ENCODE measurements around the gene IFNG-AS1.

The IFNG-AS1 gene

GRCh38 chr12:68040450-68041075 is 51.3 kb downstream of the IFNG-AS1 start:
- DNase-seq, result peak; percentile 62 to 80

DNA sequence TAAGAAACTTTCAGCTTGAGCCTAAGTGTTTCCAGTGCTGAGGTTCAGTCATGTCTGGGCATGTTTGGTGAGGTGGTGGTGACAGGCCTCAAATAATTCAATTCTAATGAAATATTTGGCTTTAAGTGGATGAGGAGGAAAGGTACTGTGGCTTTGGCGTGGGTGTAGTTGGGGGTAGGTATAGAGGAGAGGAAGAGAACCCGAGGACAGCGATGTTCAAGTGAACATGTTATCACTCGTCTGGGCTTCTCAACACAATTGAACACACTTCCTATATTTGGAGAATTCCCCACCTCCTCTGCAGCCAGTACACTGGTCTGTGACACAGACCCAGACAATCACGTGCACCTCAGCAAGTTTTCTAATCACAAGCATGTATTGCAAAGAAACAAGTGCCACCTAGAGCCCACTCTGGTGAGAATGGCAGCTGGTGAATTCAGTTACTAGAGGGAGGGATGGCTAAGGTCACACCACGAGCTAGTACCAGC is 53.0 kb downstream of the IFNG-AS1 start:
- peak; percentile 28 to 30 for DNase-seq

DNA sequence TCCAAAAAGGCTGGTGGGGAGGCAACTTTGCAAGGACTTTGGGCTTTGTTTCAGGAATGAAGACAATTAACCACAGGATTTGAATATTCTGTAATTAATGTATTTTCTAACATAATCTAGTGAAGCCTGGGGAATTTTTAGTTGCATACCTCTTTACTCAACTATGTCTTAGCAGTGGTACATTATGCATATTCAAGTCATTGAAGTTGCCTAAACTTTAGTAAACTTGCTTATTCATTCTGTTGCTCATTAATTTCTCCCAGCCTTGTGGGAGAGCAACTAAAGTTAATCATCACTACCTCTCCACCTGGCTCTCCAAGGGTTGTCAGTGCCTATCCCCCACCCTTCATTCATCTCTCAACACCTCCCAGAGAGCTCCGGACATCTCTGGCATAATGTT is 54.2 kb downstream of the IFNG-AS1 start:
- no peak for DNase-seq

DNA sequence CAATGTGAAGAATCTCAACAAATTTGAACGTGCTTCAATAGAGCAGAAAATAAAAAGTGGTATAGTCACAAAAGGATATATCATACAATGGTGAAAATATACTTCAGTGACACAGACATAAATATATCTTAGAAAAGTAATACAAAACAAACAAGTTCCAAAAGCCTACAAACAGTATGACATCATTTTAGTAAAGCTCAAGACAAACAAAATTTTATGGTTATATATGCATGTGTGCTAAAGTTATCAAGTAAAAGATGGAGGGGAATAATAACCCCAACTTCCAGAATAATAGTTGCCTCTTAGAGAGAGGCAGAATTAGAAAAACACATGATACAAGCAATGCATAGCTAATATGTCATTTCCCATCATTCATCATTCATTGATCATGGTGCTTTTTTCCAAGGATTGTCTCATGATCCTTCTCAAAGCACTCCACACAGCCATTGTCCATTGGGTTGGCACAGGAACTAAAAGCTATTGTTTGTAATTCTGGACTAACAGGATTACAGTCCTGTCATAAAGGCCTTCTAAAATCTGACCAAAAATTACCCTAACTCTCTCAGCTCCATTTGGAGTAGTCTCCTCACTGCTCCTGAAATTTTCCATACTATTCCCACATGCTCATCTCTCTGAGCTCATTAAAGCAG is 59.5 kb downstream of the IFNG-AS1 start:
- no peak for DNase-seq

DNA sequence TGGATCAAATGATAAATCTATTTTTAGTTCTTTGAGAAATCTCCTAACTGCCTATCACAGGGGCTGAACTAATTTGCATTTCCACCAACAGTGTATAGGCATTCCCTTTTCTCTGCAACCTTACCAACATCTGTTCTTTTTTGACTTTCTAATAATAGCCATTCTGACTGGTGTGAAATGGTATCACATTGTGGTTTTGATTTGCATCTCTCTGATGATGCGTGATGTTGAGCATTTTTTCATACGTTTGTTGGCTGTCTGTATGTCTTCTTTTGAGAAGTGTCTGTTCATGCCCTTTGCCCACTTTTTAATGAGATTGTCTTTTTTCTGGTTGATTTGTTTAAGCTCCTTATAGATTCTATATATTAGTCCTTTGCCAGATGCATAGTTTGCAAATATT is 67.1 kb downstream of the IFNG-AS1 start:
- no peak for DNase-seq

DNA sequence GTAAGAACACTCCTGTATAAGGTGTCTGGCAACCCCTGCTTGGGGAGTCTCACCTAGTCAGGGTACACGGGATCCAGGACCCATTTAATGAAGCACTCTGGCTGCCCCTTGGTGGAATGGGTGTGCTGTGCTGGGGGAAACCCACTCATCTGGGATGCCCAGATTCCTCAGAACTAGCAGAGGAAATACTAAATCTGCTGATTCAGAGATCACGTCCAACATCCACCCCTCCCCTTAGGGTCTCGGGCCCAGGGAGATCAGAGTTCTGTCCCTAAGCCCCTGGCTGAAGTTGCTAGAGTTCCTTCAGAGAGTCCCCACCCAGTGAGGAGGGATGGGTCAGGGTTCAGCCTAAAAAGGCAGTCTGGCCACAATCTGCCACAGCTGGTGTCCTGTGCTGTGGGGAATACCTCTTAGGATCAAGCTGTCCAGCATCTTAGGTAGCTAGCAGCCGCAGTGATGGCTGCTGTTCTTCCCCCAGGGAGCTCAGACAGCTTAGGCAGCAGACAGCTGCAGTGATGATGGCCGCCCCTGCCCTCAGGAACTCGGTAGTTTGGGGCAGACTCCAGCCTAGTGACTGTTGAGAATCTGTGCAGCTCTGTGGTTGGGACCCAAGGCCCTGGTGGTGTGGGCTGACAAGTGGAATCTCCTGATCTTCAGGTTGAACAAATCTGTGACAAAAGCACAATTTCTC is 74.8 kb downstream of the IFNG-AS1 start:
- no peak for DNase-seq

- DNase-seq, result no peak
Observed at GRCh38 chr12:68065163-68065562, 75.9 kb downstream of the IFNG-AS1 start.

DNA sequence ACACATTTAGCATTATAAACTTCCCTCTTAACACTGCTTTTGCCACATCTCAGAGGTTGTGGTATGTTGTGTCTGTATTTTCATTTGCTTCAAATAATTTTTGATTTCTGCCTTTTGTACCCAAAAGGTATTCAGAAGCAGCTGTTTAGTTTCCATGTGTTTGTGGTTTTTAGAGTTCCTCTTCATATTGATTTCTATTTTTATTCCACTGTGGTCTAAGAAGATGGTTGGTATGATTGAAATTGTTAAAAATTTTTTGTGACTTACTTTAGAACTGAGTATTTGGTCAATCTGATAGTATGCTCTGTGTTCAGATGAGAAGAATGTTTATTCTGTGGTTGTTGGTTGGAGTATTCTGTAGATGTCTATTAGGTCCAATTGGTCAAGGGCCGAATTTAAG is 76.4 kb downstream of the IFNG-AS1 start:
- DNase-seq, result no peak

GRCh38 chr12:68067762-68068376 is 78.6 kb downstream of the IFNG-AS1 start:
- DNase-seq, result no peak

- DNase-seq, result no peak
Observed at GRCh38 chr12:68069275-68069674, 80.0 kb downstream of the IFNG-AS1 start.
